NCI-H2196 treated with DMSO at 0.1 percent for 48 hours (cell line): ENCODE measurements around the gene SHISAL1.

Experiments used
- DNase-seq: peaks from one replicate; lab custom pipeline; 2025; ENCODE audit not compliant: unreplicated experiment; lab: John Stamatoyannopoulos, UW

Gene SHISAL1

DNA sequence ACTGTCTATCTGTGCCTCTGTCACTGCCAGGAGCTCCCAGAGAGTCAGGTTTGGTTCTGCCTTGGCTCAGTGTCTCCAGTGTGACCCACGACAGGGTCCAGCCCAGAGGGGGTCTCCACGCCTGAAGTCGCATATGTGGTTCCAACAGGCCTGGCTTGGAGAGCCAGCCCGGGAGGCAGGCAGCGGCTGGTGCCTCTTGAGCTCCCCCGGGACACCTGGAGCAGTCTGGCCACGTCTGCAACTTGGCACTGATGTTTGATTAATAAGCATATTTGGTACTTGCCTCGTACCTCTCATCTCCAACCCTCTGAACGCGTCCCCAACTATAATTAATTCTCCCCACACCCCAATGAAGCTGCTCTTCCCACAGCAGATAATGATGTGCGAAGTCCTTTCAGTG is 31.7 kb upstream of the SHISAL1 start:
- no peak for DNase-seq

DNA sequence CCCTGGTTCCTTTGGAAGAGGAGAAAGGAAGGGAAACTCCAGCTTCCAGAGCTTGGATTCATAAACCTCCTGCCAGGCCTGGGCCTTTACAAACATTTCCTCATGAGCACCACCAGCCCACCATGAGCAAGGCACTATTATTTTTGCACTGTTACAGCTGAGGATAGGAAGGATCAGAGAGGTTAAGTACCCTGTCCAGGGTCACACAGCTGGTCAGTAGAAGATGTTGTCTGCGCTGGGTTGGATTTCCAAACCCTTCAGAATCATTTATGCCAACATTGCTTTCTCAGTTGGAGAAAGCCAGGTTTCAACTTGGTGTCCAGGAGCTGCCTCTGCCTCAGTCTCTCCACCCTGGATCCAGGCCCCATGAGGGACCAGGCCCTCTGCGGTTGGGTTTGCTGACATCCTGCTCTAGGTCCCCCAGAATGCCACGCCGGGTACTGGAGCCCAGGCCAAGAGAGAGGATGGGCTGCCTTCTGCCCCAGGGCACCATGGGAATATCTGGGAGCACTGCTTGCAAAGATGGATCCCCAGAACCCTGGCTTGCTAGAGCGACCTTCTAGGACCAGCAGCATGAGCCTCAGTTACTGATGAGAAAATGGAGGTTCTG is 29.7 kb upstream of the SHISAL1 start:
- no peak for DNase-seq

DNA sequence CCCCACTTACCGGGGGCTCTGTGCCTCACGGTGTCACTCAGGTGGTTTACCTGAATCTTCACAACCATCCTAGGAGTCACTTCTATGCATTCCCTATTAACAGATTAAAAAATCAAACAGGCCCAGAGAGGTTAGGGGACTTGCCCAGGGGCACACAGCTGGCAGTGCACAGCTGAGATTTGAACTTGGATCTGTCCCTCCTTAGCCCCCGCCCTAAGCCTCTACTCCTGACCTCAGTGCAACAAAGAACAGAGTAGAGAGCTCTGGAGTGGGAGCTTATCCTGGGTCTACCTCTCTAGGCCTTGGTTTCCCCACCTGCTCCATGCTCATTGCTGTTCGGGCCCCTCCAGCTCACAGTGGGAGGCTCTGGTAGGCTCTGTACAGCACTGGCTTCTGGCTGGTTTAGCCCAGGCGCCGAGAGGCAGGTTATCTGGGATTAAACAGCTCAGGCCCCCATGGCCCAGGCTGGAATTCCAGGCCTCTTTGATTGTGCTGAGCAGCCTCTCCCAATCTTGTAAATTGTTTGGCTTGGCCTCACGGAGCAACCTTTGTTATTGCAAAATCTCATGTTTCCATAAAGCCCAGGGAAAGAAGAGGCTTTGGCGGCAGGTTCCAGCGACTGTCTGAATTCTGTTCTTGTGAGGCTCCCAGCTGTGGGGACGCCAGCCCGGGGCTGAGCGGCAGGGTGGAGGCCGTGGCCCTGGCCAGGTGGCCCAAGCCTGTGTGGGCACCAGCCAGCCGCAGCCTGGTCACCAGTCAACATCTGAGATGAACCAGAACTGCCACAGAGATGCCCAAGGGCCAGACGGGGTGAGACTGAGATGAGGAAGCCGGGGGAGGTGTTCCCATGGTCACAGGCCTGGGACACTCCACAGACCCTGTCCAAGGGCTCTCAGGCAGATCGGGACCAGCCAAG is 28.9 kb upstream of the SHISAL1 start:
- no peak for DNase-seq

DNA sequence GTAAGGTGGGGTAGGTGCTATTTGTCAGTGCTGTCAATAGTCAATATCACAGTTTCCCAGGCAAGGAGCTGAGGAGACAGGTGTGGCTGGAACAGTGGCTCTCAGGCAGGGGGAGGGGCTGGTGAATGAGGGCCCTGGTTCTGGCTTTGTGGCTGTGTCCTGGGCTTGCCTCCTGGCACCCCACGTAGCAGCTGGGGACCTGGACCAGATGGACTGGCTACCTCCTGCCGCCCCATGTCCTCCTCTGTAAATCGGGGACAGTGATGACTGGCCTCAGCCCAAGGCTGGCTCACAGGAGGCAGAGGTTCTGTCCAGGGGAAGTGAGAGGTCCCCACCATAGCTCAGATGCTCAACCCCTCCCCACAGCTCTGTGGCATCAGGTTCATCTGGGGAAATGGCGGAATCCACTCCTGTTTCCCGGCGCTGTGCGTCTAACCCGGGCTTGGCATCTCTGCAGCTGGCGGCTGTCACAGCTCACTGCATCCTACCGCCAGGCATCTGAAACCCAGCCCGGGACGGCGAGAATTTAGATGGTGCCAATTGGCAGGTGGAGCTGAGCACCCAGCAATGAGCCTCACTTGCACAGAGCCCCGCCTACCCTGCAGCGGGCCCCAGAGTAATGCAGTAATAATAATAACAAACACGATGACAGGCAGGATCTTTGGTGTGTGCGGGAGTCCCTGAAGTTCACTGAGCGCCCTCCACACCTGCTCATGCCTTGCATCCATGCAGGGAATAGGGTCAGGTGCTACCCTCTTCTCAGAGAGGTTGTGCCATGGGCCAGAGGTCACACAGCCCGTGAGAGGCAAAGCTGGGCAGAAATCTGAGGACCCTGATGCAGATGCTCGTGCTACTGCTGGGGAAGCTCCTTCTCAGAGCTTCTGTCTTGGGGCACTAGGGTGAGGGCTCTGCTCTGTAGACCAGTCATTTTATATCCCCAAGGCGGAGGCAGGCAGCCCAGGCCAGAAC is 27.8 kb upstream of the SHISAL1 start:
- peak; percentile 63 for DNase-seq

DNA sequence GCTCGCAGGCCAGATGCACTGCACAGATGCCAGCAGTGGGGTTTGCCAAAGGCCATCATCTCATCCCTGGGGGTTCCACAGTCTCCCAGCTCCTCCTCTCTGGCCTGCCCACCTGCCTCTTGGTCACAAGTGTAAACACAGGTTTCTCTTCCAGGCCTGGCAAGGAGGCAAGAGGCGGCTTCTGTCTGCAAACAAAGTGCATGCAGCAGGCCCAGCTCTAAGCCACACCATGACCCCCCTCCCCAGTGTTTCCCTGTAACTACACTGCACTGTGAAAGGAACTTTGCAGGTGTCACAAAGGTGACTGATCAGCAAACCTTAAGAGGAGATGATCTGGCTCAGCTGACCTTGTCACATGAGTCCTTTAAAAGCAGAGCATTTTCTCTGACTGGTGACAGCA is 26.2 kb upstream of the SHISAL1 start:
- peak; percentile 61 for DNase-seq

DNA sequence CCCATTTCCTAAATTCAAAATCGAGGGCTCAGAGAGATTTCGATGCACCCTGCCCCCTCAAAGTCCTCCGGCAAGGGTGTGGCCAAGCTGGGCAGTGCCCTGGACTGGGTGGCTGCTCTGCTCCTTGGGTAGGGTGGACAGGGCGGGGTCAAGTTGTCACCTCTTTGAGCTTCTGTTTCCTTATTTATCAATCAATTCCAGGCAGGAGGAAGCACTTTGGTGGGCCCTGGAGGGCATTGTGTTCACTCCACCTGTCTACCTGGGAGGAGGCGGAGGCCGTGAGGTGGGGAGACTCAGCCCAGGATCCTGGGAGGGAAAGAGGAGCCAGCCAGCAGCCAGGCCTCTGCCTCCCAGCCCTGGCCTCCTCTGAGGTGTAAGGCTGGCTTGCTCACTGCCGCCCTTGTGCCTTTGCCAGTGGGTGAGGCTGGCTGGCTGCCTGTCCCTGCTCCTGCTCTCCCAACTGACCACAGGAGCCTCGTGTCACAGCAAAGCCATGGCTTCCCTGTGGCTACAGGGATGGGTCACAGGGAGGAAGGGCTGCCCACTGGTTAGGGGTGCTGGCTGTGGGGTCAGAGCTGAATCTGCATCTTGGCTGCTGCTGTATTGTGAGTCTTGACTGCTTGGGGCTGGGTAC is 25.5 kb upstream of the SHISAL1 start:
- DNase-seq = peak; percentile 31

DNA sequence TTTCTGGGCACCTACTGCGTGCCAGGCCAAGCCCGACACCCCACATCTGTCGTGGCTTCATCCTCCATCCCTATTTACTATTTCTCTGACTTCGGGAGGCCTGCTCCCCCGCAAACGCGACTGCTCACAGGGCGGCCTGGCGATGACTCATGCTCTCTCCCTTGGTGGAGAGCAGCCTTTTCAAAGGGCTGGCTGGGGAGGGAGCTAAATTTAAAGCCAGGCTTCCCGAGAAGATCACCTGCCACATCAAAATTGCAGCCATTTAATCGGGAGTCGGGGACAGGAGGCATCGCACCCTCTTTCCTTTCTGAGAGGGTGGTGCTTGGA is 24.9 kb upstream of the SHISAL1 start:
- peak; percentile 41 for DNase-seq

DNA sequence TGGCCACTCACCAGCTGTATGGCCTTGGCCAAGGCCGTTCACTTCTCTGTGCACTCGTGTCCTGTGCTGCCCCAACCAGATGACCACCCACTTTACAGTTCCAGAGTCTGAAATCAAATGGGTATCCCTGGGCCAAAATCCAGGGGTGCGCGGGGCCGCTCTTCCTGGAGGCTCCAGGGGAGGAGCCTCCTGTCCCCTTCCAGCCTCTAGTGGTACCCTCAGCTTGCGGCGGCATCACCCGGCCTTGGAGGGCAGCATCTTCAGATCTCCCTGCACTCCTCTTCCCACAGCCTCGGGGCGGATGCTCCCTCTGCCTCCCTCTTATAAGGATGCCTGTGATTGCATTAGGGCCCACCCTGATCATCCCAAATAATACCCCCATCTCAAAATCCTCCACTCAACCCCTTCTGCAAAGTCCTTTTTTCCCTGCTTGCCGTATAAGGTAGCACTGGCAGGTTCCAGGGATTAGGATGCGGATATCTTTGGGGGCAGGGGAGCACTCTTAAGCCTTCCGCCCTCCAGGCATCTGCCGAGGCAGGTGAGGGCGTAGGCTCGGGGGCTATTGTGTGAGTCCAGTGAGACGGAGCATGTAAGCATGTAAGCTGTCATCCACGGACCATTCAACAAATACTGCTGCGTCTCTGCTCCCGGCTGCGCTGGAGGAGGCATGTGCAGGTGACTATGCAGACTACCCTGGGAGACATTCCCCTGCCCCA is 24.4 kb upstream of the SHISAL1 start:
- DNase-seq = no peak

DNA sequence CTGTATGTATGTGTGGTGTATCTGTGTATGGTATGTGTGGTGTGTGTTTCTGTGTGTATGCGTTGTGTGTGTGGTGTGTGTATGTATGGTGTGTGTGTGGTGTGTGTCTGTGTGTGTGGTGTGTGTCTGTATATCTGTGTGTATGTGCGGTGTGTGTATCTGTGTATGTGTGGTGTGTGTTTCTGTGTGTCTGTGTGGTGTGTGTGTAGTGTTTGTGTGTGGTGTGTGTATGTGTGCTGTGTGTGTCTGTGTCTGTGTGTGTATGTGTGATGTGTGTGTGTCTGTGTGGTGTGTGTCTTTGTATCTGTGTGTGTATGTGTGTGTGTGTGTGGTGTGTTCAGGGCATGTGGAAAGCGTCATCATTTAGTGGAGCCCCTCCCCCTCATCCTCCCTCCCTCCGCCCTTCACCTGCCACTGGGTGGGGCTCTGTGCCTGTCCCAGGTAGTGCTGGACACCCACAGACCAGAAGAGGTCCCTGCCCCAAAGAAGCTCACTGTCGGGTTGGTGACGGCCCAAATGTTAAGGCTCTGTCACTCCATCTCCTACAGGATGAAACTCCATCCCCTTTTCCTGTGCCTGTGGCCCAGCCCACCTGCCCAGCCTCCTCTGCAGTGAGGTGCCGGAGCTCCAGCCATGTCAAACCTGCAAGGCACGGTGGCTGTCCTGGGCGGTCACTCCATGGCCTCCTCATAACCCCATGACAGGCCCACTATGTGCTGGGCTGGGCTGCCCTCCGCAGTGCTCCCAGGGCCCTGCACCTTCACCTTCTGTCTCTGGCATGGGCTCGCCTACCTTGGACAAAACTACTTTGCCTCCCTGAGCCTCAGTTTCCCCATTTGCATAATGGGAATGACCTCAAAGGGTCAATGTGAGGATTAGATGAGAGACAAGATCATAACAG is 23.4 kb upstream of the SHISAL1 start:
- peak; percentile 16 for DNase-seq

DNA sequence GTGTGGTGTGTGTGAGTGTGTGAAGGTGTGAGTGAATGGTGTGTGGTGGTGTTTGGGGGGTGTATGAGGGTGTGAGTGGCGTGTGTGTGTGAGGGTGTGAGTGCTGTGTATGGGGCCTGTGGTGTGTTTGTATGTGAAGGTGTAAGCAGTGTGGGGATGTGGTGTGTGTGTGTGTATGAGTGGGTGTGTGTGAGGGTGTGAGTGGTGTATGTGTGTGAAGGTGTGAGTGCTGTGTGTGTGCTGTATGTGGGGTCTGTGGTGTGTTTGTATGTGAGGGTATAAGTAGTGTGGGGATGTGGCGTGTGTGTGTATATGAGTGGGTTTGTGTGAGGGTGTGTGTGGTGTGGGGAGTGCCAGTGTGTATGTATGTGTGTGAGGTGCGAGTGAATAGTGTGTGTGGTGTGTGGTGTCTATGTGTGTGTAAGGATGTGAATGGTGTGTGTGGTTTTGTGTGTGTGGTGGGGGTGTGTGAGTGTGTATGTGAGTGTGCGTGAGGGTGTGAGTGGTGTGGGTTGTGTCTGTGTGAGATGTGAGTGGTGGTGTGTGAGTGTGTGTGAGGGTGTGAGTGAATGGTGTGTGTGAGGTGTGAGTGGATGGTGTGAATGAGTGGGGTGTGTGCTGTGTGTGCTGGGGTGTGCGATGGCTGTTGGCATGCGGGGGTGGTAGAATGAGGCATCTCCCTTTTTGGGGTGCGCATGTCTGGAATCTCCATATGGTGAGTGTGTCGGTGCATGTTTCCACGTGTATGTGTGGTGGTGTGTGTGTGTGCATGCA is 22.5 kb upstream of the SHISAL1 start:
- no peak for DNase-seq

DNA sequence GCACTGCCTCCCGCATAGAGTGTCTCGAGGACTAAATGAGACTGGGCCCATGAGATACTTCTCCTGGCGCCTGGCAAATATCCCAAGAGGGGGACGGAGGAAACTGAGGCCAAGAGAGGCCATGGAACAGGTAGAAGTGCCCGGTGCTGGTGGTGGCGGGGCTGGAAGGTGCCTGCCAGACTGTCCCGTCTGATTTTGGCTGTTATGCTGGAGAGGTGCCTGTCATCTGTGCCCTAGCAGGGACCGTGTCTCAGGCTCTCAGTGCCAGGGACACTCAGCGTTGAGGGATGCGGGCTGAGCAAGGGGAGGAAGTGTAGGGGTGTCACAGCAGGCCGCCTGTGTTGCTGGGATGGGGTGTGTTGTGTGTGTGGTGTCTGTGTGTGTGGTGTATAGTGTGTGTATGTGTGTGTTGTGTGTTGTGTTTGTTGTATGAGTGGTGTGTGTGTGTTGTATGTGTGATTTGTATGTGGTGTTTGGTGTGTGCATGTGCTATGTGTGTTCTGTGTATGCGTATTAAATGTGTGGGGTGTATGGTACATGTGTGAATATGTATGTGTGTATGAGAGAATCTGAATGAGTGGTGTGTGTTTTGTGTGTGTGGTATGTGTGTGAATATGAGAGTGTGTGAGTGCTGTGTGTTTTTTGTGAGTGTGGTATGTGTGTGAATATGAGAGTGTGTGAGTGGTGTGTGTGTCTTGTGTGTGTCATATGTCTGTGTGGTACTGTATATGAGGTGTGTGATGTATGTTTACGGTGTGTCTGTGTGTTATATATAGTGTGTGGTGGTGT is 21.3 kb upstream of the SHISAL1 start:
- DNase-seq = no peak

DNA sequence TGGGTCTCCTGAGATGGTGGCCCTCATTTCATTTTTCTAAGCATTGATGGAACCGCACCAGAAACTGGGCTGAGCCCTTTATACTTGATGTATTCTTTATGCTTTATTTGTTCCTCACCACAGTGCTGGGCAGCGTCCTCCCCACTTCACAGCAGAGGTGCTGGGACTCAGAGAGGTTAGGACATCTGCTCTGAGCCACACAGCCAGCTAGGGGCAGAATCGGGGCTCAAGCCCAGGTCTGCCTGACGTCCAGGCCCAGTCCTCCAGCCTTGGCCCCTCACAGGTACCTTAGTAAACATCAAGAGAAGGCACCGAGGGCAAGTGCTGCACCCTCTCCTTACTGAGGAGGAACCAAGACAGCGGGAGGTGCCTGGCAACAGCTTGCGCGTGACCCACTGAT is 20.2 kb upstream of the SHISAL1 start:
- DNase-seq = no peak

DNA sequence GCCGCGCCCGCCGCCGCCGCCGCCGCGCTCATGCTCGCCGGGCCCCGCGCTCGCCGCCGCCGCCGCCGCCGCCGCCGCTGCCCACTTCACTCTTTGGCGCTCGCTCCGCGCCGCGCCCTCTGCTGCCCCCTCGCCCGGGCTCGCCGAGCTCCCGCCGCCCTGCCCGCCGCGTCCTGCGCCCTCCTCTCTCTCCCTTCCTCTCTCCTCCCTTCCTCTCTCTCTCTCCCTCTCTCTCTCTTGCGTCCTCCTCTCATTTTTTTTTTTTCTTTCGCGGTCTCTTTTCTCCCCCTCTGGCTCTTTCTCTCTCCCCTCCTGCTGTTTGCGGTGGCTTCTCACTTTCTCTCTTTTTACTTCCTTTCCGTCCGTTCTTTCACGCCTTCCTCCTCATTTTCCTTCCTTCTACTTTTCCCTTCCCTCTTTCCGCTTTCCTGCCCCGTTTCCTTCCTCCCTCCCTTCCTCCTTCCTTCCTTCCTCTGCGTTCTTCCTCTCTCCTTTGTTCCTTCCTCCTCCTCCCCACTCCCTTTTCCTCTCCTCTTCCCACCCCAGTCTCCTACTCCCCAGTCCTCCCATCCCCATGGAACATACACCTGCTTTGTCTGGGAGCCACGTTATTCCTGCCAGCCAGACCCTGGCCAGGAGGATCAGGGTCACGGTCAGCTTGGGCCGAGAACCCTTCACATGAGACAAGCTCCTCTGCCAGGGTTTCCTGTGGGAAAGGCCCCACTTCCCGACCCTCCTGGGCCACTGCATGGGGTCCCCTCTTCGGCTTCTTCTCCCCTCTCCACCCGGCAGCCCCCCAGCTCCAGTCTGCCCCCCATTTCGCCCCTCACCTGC is 19.3 kb upstream of the SHISAL1 start:
- DNase-seq = peak; percentile 33

DNA sequence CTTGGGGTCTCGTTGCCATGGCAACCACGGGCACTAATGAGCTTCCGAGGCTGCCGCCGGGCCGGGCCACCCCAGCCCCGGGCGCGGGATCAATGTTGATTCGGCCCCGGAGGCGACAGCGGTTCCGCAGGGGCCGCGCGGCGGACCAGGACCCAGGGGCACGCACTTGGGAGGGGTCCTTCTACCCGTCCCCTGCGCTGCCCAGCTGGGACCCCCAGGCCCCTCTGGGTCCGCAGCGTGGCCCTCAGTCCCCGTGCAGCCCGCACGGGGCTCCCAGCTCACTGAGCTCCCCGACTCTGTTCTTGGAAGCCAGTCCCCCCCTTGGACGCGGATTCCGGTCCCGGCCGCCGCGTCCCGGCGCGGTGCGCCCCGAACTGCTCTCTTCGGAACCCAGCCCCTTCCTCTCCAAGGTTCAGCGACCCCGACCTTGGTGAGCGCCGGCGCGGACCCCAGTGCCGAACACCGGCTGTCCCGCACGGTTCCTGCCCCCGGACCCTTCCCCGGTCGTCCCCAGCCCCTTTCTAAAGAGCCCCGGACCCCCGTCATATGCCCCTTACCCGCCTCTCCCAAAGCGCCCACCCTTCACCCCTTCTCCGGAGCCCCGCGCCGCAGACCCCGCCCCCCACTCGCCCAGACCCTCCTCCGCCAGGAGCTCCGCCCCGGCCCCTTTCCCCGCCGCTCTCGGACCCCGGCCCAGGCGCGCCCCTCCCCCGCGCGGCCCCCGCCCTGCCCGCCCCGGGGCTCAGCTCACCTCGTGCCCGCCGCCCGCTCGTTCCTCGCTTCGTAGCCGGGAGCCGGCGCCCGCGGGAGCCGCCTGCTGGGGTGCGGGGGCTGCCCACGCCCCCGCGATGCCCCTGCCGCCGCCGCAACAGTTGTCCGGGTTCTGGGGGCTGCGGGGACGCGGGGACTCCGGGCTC is 18.3 kb upstream of the SHISAL1 start:
- DNase-seq = no peak

DNA sequence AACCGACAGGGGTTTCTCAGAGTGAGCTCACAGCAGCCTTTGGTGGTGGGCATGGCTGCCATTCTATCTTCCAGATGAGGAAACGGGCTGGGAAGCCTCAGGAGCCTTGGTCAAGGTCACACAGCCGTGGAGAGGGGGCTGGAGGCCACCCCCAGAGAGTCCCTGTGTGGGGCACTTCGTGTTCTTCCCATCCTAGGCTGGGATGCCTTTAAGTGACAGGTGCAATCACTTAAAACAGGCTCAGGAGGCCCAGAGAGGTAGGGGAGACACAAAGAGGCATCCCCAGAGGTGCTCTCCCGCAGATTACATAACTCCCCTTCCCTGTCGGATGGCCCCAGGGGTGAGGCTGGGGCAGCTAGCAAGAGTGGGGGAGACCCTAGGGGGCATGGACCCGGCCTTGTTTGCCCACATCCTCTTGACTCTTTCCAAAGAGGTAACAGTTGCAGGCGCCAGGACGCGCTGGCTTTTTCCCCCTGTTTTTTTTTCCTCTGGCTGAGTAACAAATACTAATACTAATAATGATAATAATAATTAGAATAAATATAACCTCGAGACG is 17.5 kb upstream of the SHISAL1 start:
- no peak for DNase-seq
